ENCODE measurements around the gene MAPK8IP1.

Gene MAPK8IP1

GRCh38 chr11:45889966-45890365, 4.5 kb downstream of the MAPK8IP1 start:
- H3K4me3 ChIP-seq (ENCODE audit: low read depth, low read length) = no peak overlapping the region
- no peak for TF ChIP-seq CTCF (IDR thresholded peaks at IDR 0.05; ENCODE audit: low read depth, low read length, missing control alignments)
- no peak for DNase-seq (ENCODE audit: low read depth)

- TF ChIP-seq CTCF (IDR thresholded peaks at IDR 0.05; ENCODE audit: low read depth, low read length, missing control alignments) = no peak
- no peak overlapping the region for H3K4me3 ChIP-seq (ENCODE audit: low read depth, low read length)
- no peak for DNase-seq (ENCODE audit: low read depth)
Observed at GRCh38 chr11:45890886-45891550, 5.6 kb downstream of the MAPK8IP1 start.

GRCh38 chr11:45892856-45893255, 7.4 kb downstream of the MAPK8IP1 start:
- H3K4me3 ChIP-seq (ENCODE audit: low read depth, low read length) = no peak overlapping the region
- no peak for TF ChIP-seq CTCF (IDR thresholded peaks at IDR 0.05; ENCODE audit: low read depth, low read length, missing control alignments)
- DNase-seq (ENCODE audit: low read depth) = no peak

- H3K4me3 ChIP-seq (ENCODE audit: low read depth, low read length) = no peak overlapping the region
- no peak for DNase-seq (ENCODE audit: low read depth)
- TF ChIP-seq CTCF (IDR thresholded peaks at IDR 0.05; ENCODE audit: low read depth, low read length, missing control alignments) = no peak
Observed at GRCh38 chr11:45894555-45895247, 9.2 kb downstream of the MAPK8IP1 start.

GRCh38 chr11:45895553-45896259, 10.3 kb downstream of the MAPK8IP1 start:
- no peak overlapping the region for H3K4me3 ChIP-seq (ENCODE audit: low read depth, low read length)
- TF ChIP-seq CTCF (IDR thresholded peaks at IDR 0.05; ENCODE audit: low read depth, low read length, missing control alignments) = no peak
- no peak for DNase-seq (ENCODE audit: low read depth)

GRCh38 chr11:45896422-45896984, 11.1 kb downstream of the MAPK8IP1 start:
- no peak for DNase-seq (ENCODE audit: low read depth)
- no peak overlapping the region for H3K4me3 ChIP-seq (ENCODE audit: low read depth, low read length)
- TF ChIP-seq CTCF (IDR thresholded peaks at IDR 0.05; ENCODE audit: low read depth, low read length, missing control alignments) = no peak

Measured in GM12864 (cell line).